H1 (cell line): ENCODE data around the gene SLC25A48. TPM values are rescaled to one million over a fixed set of nuclear protein-coding genes. Genes with fewer than 3 reads are reported as not detected.

Source experiments
- ASH2L ChIP-seq: fragments of 200-600, 300-600 bp; sonication (generic); IDR thresholded peaks from one replicate; pipeline ENCODE4 v1.7.1; 2017; ENCODE audit warnings: low read length
- BCL11A ChIP-seq, 2 experiments: IDR thresholded peaks; one replicate each; pipeline ENCODE4 v1.6.1; 2011; ENCODE audit warnings: low read depth in 2 of 2, low read length in 2 of 2, mild to moderate bottlenecking in 2 of 2
- BRCA1 ChIP-seq: IDR thresholded peaks from 2 replicates; pipeline ENCODE4 v1.6.1; 2012; ENCODE audit warnings: low read depth, low read length, improper control_type of control experiment
- CBX8 ChIP-seq: fragments of 300-800, 300-1000 bp; sonication (generic); IDR thresholded peaks from 2 replicates; pipeline ENCODE4 v1.7.1; 2016; ENCODE audit warnings: low read depth, low read length, borderline replicate concordance
- CEBPB ChIP-seq: IDR thresholded peaks from 2 replicates; pipeline ENCODE4 v1.6.1; 2012; ENCODE audit warnings: low read depth, low read length
- CHD1 ChIP-seq: IDR thresholded peaks from 2 replicates; pipeline ENCODE4 v1.6.1; 2012; ENCODE audit warnings: low read depth, low read length, improper control_type of control experiment
- EZH2 ChIP-seq: fragments of 200-600 bp; sonication (generic); IDR thresholded peaks from 2 replicates; pipeline ENCODE4 v1.7.1; 2012; ENCODE audit warnings: low read depth, mild to moderate bottlenecking, moderate library complexity, low read length, inconsistent platforms; ENCODE audit not compliant: severe bottlenecking
- HDAC2 ChIP-seq, 2 experiments: fragments of 300-600 bp in 1 of 2; sonication (generic) in 1 of 2; IDR thresholded peaks; 2 replicates each; pipeline ENCODE4 v1.6.1; 2011 to 2012; ENCODE audit warnings: low read depth in 2 of 2, low read length in 2 of 2, mild to moderate bottlenecking in 2 of 2, moderate library complexity in 2 of 2, borderline replicate concordance in 1 of 2, inconsistent platforms in 1 of 2
- HDAC6 ChIP-seq: IDR thresholded peaks from one replicate; pipeline ENCODE4 v1.7.1; 2012; ENCODE audit warnings: low read depth, mild to moderate bottlenecking, inconsistent platforms, low read length, moderate library complexity
- JUND ChIP-seq: IDR thresholded peaks from 2 replicates; pipeline ENCODE4 v1.6.1; 2011; ENCODE audit warnings: mild to moderate bottlenecking, improper control_type of control experiment, low read length
- KDM5A ChIP-seq: fragments of 200-600 bp; IDR thresholded peaks from 2 replicates; pipeline ENCODE4 v1.7.1; 2012; ENCODE audit warnings: mild to moderate bottlenecking, low read length, inconsistent platforms, mixed read lengths
- MAFK ChIP-seq: IDR thresholded peaks from 2 replicates; pipeline ENCODE4 v1.6.1; 2012; ENCODE audit warnings: low read depth, mild to moderate bottlenecking, improper control_type of control experiment, low read length
- NRF1 ChIP-seq: IDR thresholded peaks from 2 replicates; pipeline ENCODE4 v1.6.1; 2011; ENCODE audit warnings: mild to moderate bottlenecking, low read depth, low read length, improper control_type of control experiment
- PHF8 ChIP-seq: fragments of 200-600 bp; sonication (generic); conservative IDR thresholded peaks from 2 replicates; pipeline ENCODE4 v1.7.1; 2012; ENCODE audit warnings: low read depth, mild to moderate bottlenecking, inconsistent platforms, low read length, moderate library complexity
- POLR2AphosphoS5 ChIP-seq: IDR thresholded peaks from 2 replicates; pipeline ENCODE4 v1.6.1; 2011; ENCODE audit warnings: low read depth, low read length
- POU5F1 ChIP-seq: IDR thresholded peaks from 2 replicates; pipeline ENCODE4 v1.6.1; 2011; ENCODE audit warnings: low read depth, mild to moderate bottlenecking, low read length, moderate library complexity
- RFX5 ChIP-seq: IDR thresholded peaks from 2 replicates; pipeline ENCODE4 v1.6.1; 2011; ENCODE audit warnings: low read depth, low read length, improper control_type of control experiment, borderline replicate concordance
- RNF2 ChIP-seq: fragments of 200-900, 300-1000 bp; sonication (generic); IDR thresholded peaks from 2 replicates; pipeline ENCODE4 v1.7.1; 2016; ENCODE audit warnings: borderline replicate concordance, low read depth, mild to moderate bottlenecking, antibody characterized with exemption, low read length; ENCODE audit not compliant: poor library complexity, severe bottlenecking; ENCODE audit errors: missing control alignments
- SAP30 ChIP-seq: fragments of 300-600 bp; sonication (generic); IDR thresholded peaks from 2 replicates; pipeline ENCODE4 v1.7.1; 2012; ENCODE audit warnings: low read length, moderate library complexity, mild to moderate bottlenecking, inconsistent platforms; ENCODE audit not compliant: insufficient read depth, insufficient replicate concordance
- SP4 ChIP-seq: IDR thresholded peaks from 2 replicates; pipeline ENCODE4 v1.6.1; 2012; ENCODE audit warnings: low read length, inconsistent platforms
- YY1 ChIP-seq: IDR thresholded peaks from 2 replicates; pipeline ENCODE4 v1.6.1; 2011; ENCODE audit warnings: low read depth, mild to moderate bottlenecking, low read length
- polyA plus RNA-seq, 7 experiments: library from polyadenylated mRNA; depleted of rRNA in 3 of 7; stranded (reverse) in 5 of 7; unstranded in 2 of 7; fragments of >200 nt in 5 of 7; fragments of 200-250 nt in 2 of 7; gene quantifications; 1 replicate in 5 of 7; 2 replicates in 1 of 7; 4 replicates in 1 of 7; pipeline versions ENCODE4 v1.2.1 to v1.2.3, GENCODE V29; 2011 to 2013; ENCODE audit warnings: missing spikeins in 2 of 7, mixed read lengths in 2 of 7
- total RNA-seq: library from RNA; stranded (reverse); fragmentation: NEBNext Ultra II Directional; extraction: Animal tissue kit (Norgen Biotek cat#: 25700); gene quantifications from 2 replicates; pipeline ENCODE4 v1.2.1, GENCODE V29; 2021

Gene SLC25A48
- total and polyA plus RNA-seq, 2 of the 8 experiments (the other 6 are each of a cell fraction or from before 2014, with no cell fraction given), result 1.3 to 1.8 TPM

- TF ChIP-seq CHD1, result no peak
- no peak for TF ChIP-seq JUND
- TF ChIP-seq BCL11A (IDR thresholded peaks at IDR 0.05; ENCODE audit: low read depth in 2 of 2, low read length in 2 of 2), result no peak
- TF ChIP-seq POLR2AphosphoS5, result no peak
- TF ChIP-seq KDM5A, result no peak
- no peak for TF ChIP-seq RFX5
- peak; percentile 64 for TF ChIP-seq PHF8
- no peak for TF ChIP-seq BRCA1
- no peak for TF ChIP-seq HDAC6
- no peak for TF ChIP-seq HDAC2 (IDR thresholded peaks at IDR 0.05; ENCODE audit: borderline replicate concordance in 1 of 2, low read depth in 2 of 2, low read length in 2 of 2)
- TF ChIP-seq SP4, result no peak
- peak; percentile 62; the same call in 1 of the 2 replicates for TF ChIP-seq YY1
- TF ChIP-seq ASH2L, result peak; percentile 48
- TF ChIP-seq NRF1, result no peak
- TF ChIP-seq RNF2, result no peak
- TF ChIP-seq MAFK, result no peak
- no peak for TF ChIP-seq CEBPB
- TF ChIP-seq SAP30, result no peak
- no peak for TF ChIP-seq POU5F1
- TF ChIP-seq EZH2, result peak; percentile 79
- no peak for TF ChIP-seq CBX8
These were observed 95.8 kb downstream of the SLC25A48 start (continued) for GRCh38 chr5:135930029-135930948.
